ENCODE measurements around the gene ARHGAP24.

Gene ARHGAP24

GRCh38 chr4:85747882-85748491 is 273.0 kb downstream of the ARHGAP24 start:
- DNase-seq, result peak; percentile 83

- no peak for DNase-seq
Observed at GRCh38 chr4:85748654-85749053, 273.7 kb downstream of the ARHGAP24 start.

- DNase-seq, result no peak
Observed at GRCh38 chr4:85751866-85752265, 276.9 kb downstream of the ARHGAP24 start.

GRCh38 chr4:85755285-85755684 is 280.3 kb downstream of the ARHGAP24 start:
- peak; percentile 13 for DNase-seq

GRCh38 chr4:85756938-85757337 is 282.0 kb downstream of the ARHGAP24 start:
- DNase-seq, result peak; percentile 14

- no peak for DNase-seq
Observed at GRCh38 chr4:85759388-85759787, 284.4 kb downstream of the ARHGAP24 start.

- no peak for DNase-seq
Observed at GRCh38 chr4:85760511-85760910, 285.6 kb downstream of the ARHGAP24 start.

GRCh38 chr4:85761803-85762528 is 287.0 kb downstream of the ARHGAP24 start:
- peak; percentile 42 for DNase-seq

- DNase-seq, result no peak
Observed at GRCh38 chr4:85762529-85762871, 287.6 kb downstream of the ARHGAP24 start.

GRCh38 chr4:85763202-85763601 is 288.3 kb downstream of the ARHGAP24 start:
- DNase-seq, result no peak

GRCh38 chr4:85767649-85768048 is 292.7 kb downstream of the ARHGAP24 start:
- no peak for DNase-seq

GRCh38 chr4:85769009-85769408 is 294.1 kb downstream of the ARHGAP24 start:
- DNase-seq, result no peak

- no peak for DNase-seq
Observed at GRCh38 chr4:85772470-85772869, 297.5 kb downstream of the ARHGAP24 start.

- DNase-seq, result no peak
Observed at GRCh38 chr4:85773372-85773771, 298.4 kb downstream of the ARHGAP24 start.

GRCh38 chr4:85774000-85774399 is 299.1 kb downstream of the ARHGAP24 start:
- no peak for DNase-seq

GRCh38 chr4:85774489-85774888 is 299.5 kb downstream of the ARHGAP24 start:
- DNase-seq, result no peak

- no peak for DNase-seq
Observed at GRCh38 chr4:85776096-85776495, 301.1 kb downstream of the ARHGAP24 start.

GRCh38 chr4:85776579-85776978 is 301.6 kb downstream of the ARHGAP24 start:
- DNase-seq, result no peak

GRCh38 chr4:85777908-85778631 is 303.1 kb downstream of the ARHGAP24 start:
- DNase-seq, result peak; percentile 38

- no peak for DNase-seq
Observed at GRCh38 chr4:85778632-85779131, 303.7 kb downstream of the ARHGAP24 start.

GRCh38 chr4:85779165-85779564 is 304.2 kb downstream of the ARHGAP24 start:
- DNase-seq, result no peak

- DNase-seq, result no peak
Observed at GRCh38 chr4:85780664-85781063, 305.7 kb downstream of the ARHGAP24 start.

- no peak for DNase-seq
Observed at GRCh38 chr4:85783483-85783882, 308.5 kb downstream of the ARHGAP24 start.

GRCh38 chr4:85783900-85784299 is 308.9 kb downstream of the ARHGAP24 start:
- DNase-seq, result no peak
